GM19025 (cell line): ENCODE measurements around the gene TACC2.

Experiments
- ATAC-seq: cut with Tn5 transposase; IDR thresholded peaks from one replicate; pipeline ENCODE4 v1.9.1; 2021; ENCODE audit warnings: mild to moderate bottlenecking, low read depth, moderate library complexity; ENCODE audit not compliant: unreplicated experiment

TACC2 gene

GRCh38 chr10:122255509-122256301 lies 266.7 kb downstream of the TACC2 start:
- ATAC-seq: no peak

GRCh38 chr10:122257041-122257440 lies 268.1 kb downstream of the TACC2 start:
- ATAC-seq: no peak

GRCh38 chr10:122258136-122259074 lies 269.4 kb downstream of the TACC2 start:
- no peak for ATAC-seq

GRCh38 chr10:122259075-122259466 lies 270.1 kb downstream of the TACC2 start:
- ATAC-seq: no peak

GRCh38 chr10:122261584-122261983 lies 272.6 kb downstream of the TACC2 start:
- ATAC-seq: no peak

GRCh38 chr10:122263971-122264370 lies 275.0 kb downstream of the TACC2 start:
- no peak for ATAC-seq

- no peak for ATAC-seq
These were observed 275.5 kb downstream of the TACC2 start for GRCh38 chr10:122264436-122264835.

GRCh38 chr10:122264931-122265330 lies 276.0 kb downstream of the TACC2 start:
- no peak for ATAC-seq

GRCh38 chr10:122265896-122266295 lies 276.9 kb downstream of the TACC2 start:
- no peak for ATAC-seq

GRCh38 chr10:122267849-122268737 lies 279.1 kb downstream of the TACC2 start:
- no peak for ATAC-seq

- ATAC-seq: no peak
These were observed 280.2 kb downstream of the TACC2 start for GRCh38 chr10:122269059-122269687.

- ATAC-seq: no peak
These were observed 282.1 kb downstream of the TACC2 start, which contains the start of gene BTBD16 for GRCh38 chr10:122271076-122271475. Gene BTBD16, plus strand, starts transcription at chr10:122271296. Its CDS starts 3,786 bp downstream, at chr10:122275082.

GRCh38 chr10:122273966-122274545 lies 285.1 kb downstream of the TACC2 start:
- no peak for ATAC-seq

- no peak for ATAC-seq
These were observed 287.7 kb downstream of the TACC2 start for GRCh38 chr10:122276611-122277208.

GRCh38 chr10:122277526-122278136 lies 288.7 kb downstream of the TACC2 start:
- ATAC-seq: no peak

- no peak for ATAC-seq
These were observed 290.8 kb downstream of the TACC2 start for GRCh38 chr10:122279725-122280141.

- no peak for ATAC-seq
These were observed 291.2 kb downstream of the TACC2 start for GRCh38 chr10:122280156-122280555.

GRCh38 chr10:122281018-122281626 lies 292.2 kb downstream of the TACC2 start:
- no peak for ATAC-seq
